Measurements from ENCODE around the gene TMEM214. TPM values are rescaled to one million over a fixed set of nuclear protein-coding genes. Genes with fewer than 3 reads are reported as not detected.

TMEM214 gene
- total and polyA plus RNA-seq, 12 donors = 24.7 to 53.4 (median 29.4) TPM

DNA sequence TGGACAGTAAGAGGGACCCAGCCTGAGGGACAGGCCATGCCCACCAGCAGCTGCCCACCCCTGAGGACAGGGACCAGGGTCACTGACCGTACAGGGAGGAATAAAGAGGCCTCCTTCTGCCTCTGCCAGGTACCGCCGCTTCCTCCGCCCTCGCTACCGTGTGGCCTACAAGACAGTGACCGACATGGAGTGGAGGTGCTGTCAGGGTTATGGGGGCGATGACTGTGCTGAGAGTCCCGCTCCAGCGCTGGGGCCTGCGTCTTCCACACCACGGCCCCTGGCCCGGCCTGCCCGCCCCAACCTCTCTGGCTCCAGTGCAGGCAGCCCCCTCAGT lies 47.8 kb downstream of the TMEM214 start:
- ATAC-seq (no peak), DNase-seq (no peak)
- Histone ChIP-seq H3K27me3 (no peaks in the 10 kb centered on the region), H3K4me1 (peaks cover 4 to 68% (median 49%) of the 10 kb centered on the region in 9 donors), H3K27ac (peak overlapping the region in 8 of 10 donors; percentile 81 to 90 (median 86)), H3K4me3 (peak overlapping the region in 9 of 10 donors; percentile 0 to 68 (median 63)), H3K36me3 (peaks cover 0 to 13% (median 0%) of the 10 kb centered on the region in 9 donors), H3K9me3 (no peaks in the 10 kb centered on the region)
- TF ChIP-seq, protein P1, sequence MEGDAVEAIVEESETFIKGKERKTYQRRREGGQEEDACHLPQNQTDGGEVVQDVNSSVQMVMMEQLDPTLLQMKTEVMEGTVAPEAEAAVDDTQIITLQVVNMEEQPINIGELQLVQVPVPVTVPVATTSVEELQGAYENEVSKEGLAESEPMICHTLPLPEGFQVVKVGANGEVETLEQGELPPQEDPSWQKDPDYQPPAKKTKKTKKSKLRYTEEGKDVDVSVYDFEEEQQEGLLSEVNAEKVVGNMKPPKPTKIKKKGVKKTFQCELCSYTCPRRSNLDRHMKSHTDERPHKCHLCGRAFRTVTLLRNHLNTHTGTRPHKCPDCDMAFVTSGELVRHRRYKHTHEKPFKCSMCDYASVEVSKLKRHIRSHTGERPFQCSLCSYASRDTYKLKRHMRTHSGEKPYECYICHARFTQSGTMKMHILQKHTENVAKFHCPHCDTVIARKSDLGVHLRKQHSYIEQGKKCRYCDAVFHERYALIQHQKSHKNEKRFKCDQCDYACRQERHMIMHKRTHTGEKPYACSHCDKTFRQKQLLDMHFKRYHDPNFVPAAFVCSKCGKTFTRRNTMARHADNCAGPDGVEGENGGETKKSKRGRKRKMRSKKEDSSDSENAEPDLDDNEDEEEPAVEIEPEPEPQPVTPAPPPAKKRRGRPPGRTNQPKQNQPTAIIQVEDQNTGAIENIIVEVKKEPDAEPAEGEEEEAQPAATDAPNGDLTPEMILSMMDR (IDR thresholded peaks at IDR 0.05) = no peak
- 75 to 86% methylated on average over 14 of the region's 14 CpGs for WGBS, 2 donors
- intact Hi-C loops (cut with DNase I) = loop anchor here in 6 of 10 donors (2.0 to 10.0 kb wide), 5 partner anchors 46 to 120 kb away; partner anchors contain the start of gene TMEM214 (in 4 of the 6)

DNA sequence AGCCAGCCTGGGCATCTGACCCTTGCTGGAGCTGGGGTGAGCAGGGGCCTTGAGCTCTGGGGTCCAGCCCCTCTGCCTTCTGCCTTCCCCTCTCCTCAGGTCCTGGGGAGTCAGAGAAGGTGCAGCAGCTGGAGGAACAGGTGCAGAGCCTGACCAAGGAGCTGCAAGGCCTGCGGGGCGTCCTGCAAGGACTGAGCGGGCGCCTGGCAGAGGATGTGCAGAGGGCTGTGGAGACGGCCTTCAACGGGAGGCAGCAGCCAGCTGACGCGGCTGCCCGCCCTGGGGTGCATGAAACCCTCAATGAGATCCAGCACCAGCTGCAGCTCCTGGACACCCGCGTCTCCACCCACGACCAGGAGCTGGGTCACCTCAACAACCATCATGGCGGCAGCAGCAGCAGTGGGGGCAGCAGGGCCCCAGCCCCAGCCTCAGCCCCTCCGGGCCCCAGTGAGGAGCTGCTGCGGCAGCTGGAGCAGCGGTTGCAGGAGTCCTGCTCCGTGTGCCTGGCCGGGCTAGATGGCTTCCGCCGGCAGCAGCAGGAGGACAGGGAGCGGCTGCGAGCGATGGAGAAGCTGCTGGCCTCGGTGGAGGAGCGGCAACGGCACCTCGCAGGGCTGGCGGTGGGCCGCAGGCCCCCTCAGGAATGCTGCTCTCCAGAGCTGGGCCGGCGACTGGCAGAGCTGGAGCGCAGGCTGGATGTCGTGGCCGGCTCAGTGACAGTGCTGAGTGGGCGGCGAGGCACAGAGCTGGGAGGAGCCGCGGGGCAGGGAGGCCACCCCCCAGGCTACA lies 49.4 kb downstream of the TMEM214 start:
- intact Hi-C loops (cut with DNase I) = loop anchor here in 6 of 10 donors (2.0 to 10.0 kb wide), 5 partner anchors 47 to 121 kb away; partner anchors contain the start of gene TMEM214 (in 4 of the 6)
- peak overlapping the region in 2 of 10 donors; percentile 64 to 68 for H3K4me3 ChIP-seq
- peaks cover 6 to 69% (median 53%) of the 10 kb centered on the region in 9 donors for H3K4me1 ChIP-seq
- H3K27ac ChIP-seq = peak overlapping the region in 9 of 10 donors; percentile 66 to 89 (median 79)
- ATAC-seq (no peak), DNase-seq (no peak)
- TF ChIP-seq, protein P1 (IDR thresholded peaks at IDR 0.05) = no peak
- peaks cover 0 to 13% (median 0%) of the 10 kb centered on the region in 9 donors for H3K36me3 ChIP-seq
- no peaks in the 10 kb centered on the region for H3K27me3 ChIP-seq
- 89 to 91% methylated on average over 38 of the region's 38 CpGs for WGBS, 2 donors
- no peaks in the 10 kb centered on the region for H3K9me3 ChIP-seq

DNA sequence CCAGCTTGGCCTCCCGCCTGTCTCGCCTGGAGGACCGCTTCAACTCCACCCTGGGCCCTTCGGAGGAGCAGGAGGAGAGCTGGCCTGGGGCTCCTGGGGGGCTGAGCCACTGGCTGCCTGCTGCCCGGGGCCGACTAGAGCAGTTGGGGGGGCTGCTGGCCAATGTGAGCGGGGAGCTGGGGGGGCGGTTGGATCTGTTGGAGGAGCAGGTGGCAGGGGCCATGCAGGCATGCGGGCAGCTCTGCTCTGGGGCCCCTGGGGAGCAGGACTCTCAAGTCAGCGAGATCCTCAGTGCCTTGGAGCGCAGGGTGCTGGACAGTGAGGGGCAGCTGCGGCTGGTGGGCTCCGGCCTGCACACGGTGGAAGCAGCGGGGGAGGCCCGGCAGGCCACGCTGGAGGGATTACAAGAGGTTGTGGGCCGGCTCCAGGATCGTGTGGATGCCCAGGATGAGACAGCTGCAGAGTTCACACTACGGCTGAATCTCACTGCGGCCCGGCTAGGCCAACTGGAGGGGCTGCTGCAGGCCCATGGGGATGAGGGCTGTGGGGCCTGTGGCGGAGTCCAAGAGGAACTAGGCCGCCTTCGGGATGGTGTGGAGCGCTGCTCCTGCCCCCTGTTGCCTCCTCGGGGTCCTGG lies 50.1 kb downstream of the TMEM214 start:
- peak overlapping the region in 1 of 10 donors; percentile 64 for H3K4me3 ChIP-seq
- ATAC-seq = no peak
- WGBS, 2 donors = 84 to 88% methylated on average over 26 to 27 of the region's 27 CpGs

More for the DNA sequence above, 50.1 kb downstream of the TMEM214 start:
- Histone ChIP-seq H3K4me1 (peaks cover 10 to 68% (median 53%) of the 10 kb centered on the region in 9 donors), H3K9me3 (no peaks in the 10 kb centered on the region), H3K27ac (peak overlapping the region in 1 of 10 donors; percentile 83), H3K27me3 (no peaks in the 10 kb centered on the region), H3K36me3 (peaks cover 0 to 13% (median 0%) of the 10 kb centered on the region in 9 donors)
- intact Hi-C loops (cut with DNase I) = loop anchor here in 6 of 10 donors (5.0 to 10.0 kb wide), 4 partner anchors 48 to 121 kb away; partner anchors contain the start of gene TMEM214 (in 4 of the 6)
- no peak for DNase-seq
- TF ChIP-seq, protein P1 (IDR thresholded peaks at IDR 0.05) = no peak
